ENCODE measurements around the gene JAKMIP1. TPM values are rescaled to one million over a fixed set of nuclear protein-coding genes. Genes with fewer than 3 reads are reported as not detected.

Gene JAKMIP1
- total RNA-seq, 1 experiment from 2014 or later, result 0.28 TPM

DNA sequence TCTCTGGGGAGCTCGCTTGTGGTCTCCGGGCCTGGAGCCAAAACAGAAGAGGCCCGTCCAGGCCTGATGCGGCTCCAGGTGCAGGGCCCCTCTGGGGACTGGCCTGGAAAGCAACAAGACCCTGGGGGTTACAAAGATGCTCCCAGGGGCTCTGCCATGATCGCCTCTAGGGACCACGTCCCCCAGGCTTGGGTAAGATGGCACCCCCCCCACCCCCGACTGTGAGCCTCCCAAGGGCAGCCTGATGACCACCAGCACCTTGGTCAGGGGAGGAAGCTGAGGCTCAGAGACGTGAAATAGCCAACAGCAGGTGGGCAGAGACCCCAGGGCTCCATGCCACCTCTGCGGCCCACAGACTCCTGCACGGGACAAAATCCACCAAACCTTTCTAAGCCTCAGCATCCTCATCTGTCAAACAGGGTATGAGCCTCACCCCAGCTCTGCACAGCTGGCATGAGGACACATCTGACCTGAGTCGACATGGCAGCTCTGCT is 207.5 kb downstream of the JAKMIP1 start:
- DNase-seq (ENCODE audit: low spot score), result no peak

DNA sequence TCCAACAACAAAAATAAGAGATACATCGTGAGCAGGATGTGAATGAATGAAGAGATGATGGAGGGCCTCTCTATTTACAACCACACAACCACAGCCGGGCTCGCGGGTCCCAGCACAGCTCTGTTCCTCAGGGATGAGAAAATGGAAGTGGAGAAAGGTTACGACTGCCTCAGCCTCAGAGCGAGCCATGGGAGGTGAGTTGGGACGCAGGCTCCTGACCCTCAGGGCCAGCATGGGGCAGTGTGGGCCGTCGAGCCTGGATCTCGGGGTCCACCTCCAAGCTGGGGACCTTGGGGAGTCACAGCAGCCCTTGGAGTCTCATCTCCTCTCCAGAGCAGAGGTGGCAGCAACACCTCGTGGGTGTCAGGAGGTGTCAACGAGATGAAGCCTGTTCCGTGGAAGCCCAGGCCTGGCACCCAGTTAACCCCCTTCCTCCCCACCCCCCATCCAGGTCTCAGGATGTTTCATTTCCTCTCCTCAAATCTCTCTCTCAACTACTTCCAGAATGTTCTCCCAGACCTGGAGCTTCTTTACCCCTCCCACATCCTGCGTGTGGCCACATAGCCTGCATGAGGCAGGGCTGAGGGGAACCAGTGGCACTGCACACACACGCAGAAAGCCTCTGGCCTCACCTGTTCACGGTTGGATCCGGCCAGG is 208.1 kb downstream of the JAKMIP1 start:
- no peak for DNase-seq (ENCODE audit: low spot score)

DNA sequence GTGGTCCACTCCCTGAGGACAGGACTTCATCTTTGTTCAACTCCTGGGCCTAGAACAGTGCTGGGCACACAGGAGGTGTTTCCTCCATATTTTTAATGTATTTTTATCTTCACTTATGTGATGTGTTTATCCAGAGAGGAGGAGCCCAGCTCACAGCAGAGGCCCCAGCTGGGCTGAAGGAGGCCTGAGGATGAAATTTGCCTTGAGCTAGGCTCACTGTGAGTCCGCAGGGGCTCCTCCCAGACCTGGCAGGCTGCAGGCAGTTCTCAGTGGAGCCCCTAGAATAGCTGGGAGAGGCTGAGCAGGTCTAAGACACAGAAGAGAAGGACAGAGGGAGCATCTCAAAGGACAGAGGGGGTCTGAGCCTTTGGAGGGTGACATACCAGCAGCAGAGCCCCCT is 208.9 kb downstream of the JAKMIP1 start:
- DNase-seq (ENCODE audit: low spot score), result no peak

DNA sequence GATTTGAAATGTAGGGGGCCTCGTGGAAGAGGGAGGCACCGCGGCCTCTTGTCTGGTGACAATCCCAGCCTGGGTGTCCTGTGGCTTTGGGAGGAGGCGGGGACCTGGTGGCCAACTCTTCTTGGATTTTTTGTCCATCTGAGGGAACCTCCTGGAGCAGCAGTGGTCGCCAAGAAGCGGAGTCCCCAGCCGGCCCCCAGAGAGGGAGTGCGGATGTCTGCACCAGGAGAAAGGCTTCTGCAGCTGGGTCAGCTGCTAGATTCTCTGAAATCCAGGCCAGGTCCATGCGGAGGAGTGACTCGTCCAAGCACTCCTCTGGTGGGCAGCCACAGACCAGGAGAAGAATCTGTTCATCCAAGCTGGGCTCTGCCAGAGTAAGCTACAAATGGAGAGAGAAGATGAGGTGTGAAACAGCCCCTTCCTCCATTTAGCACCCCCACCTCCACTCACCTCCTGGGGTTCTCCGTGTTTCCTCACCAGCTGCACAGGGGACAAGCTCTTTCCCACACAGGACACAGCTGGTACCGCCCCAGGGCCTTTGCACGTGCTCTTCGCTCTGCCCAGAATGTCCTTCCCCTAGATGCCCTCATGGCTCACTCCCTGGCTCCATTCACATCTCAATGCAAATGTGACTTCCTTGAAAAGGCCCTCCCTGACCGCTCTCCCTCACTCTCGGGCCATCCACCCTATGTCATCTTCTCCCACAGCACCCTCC is 209.7 kb downstream of the JAKMIP1 start:
- no peak for DNase-seq (ENCODE audit: low spot score)

GRCh38 chr4:5989236-5990225 is 210.8 kb downstream of the JAKMIP1 start:
- DNase-seq (ENCODE audit: low spot score), result no peak

DNA sequence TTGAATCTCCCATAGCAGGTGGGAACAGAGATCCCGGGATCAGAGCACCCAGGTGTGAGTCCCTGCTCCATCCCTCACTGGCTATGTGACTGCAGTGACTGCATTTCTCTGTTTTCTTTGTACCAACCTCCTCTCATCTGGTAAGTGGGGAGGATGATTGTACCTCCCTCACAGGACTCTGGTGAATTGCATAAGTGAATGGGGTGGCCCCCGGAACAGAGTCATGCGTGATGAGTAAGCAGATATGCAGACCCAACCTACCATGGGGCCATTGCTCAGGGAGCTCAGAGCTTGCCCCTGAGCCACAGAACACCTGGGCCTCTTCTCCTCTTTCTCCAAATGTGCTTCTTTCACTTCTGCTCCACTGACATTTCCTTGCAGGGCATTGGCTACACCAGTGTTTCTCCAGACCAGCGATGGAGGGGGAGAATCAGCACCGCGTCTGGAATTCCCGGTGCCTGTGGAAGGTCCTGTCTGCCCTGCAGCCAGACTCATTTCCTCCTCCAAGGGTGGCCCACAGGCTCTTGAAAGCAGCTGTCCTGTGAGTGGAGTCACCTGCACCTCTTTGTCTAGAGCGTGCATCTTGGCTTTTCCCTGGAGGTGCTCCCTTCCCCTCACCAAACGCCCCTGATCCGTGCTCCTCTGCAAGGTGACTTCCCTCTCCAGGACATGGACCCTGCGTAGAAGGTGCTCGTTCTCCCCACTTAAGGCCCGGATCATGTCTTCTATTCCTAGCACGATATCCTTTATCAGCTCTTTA is 212.1 kb downstream of the JAKMIP1 start:
- DNase-seq (ENCODE audit: low spot score), result peak; percentile 61

GRCh38 chr4:5984843-5985242 is 215.5 kb downstream of the JAKMIP1 start:
- no peak for DNase-seq (ENCODE audit: low spot score)

DNA sequence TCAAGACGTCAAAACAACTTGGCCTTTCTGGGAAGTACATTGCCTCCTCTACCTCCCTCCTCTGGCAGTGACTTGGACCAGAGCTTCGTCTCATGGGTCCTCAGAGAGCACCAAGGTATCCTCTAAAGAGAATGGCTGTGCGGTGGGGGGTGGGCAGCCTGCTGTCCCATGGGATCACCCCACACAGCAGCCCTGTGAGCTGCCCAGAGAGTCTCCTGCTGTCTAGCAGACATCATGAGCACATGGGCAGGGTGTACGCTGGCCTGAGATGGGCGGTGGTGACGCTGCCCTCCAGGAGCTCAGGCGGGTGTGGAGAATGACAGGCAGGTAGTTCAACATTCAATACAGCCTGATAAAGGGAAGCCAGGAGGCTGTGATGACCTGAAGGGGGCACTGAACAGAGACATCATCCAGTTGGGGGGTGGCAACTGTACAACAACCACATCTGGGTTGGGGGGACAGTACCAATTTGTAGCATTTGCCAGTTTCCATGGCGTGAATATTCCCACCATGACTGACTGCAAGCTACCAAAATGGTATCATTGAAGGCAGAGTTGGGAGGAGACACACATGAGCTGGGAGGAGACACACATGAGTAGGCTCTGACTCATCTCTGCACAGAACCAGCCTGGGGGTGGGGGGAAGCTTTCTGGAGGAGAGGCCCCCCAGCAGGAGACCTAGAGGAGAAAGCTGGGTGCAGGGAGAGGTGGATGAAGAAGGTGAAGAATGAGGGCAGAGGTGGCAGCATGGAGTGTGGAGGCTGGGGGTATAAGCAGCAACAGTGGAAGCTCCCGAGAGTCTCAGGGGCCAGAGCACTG is 218.0 kb downstream of the JAKMIP1 start:
- DNase-seq (ENCODE audit: low spot score), result peak; percentile 28

DNA sequence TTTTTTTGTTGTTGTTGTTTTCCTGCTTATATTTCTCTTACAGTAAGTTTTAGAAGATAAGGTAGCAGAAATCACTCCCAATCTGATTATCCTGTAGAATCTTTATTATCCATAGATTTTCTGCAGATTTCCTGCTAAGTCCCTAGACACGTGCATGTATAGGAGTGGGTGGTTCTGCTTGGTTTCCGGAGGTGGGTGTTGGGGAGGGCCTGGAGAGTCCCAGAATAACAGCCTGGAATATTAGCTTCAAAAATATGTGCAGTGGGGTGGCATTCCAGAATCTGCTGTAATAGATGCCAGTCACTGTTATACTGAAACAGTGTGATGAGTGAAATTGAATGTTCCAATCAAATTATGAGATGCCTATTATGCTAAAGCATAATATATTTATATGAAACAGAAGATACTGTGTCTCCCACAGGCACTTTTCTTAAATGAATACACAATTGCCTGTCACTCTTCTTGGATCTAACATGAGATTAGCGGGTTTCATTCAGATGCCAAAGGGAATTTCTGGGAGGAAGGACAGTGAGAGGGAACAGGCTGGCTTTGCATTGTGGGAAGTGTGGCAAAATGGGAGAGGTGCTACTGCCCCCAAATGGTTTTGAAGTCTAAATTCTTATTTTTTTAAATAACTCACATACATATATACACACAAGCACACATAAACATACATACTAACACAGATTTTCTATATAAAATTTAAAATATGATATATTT is 219.8 kb downstream of the JAKMIP1 start:
- DNase-seq (ENCODE audit: low spot score), result no peak

DNA sequence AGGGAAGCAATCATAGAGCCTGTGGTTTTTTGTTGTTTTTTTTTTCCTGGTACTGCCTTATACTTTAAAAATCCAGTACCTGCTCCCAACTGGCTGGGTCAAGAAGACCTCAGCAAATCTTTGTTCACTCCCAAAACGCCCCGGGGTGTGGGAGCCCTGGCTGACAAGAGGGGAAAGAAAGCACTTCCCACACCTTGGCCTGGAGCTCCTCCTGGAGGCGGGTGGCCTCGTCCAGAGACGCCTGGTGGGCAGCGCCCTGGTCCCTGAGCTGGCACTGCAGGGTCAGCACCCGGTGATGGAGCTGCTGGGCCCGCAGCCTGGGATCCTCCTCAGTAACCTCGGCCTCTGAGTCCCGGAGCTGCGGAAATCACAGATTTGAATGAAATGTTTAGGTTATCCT is 220.4 kb downstream of the JAKMIP1 start:
- peak; percentile 55 for DNase-seq (ENCODE audit: low spot score)

GRCh38 chr4:5976921-5977320 is 223.4 kb downstream of the JAKMIP1 start:
- no peak for DNase-seq (ENCODE audit: low spot score)

- DNase-seq (ENCODE audit: low spot score), result no peak
Observed at GRCh38 chr4:5976431-5976830, 223.9 kb downstream of the JAKMIP1 start.

Other genes with a start within 250 kb of the JAKMIP1 start
- under 0.01 and 0.12 TPM in 2 replicates for gene C4orf50, start 182.1 kb downstream of the JAKMIP1 start, total RNA-seq (2014; rRNA removed; shearing (Covaris generic))
- gene WFS1, start 69.3 kb upstream of the JAKMIP1 start, total RNA-seq (2014; rRNA removed; shearing (Covaris generic)), result 52.8 and 54.2 TPM in 2 replicates

All from A172 (cell line).